H1 (cell line): ENCODE data around the gene AIG1. TPM values are rescaled to one million over a fixed set of nuclear protein-coding genes. Genes with fewer than 3 reads are reported as not detected.

Source experiments
- CTCF ChIA-PET: fragments of 300-600 bp; sonication (Branson Sonifier 250); formaldehyde crosslinking; loops from one replicate; lab custom pipeline; 2021; ENCODE audit not compliant: partially characterized antibody; lab: Charles Lee
- POLR2A ChIA-PET: fragments of 300-600 bp; sonication (Branson Sonifier 250); formaldehyde crosslinking; loops from one replicate; lab custom pipeline; 2021; ENCODE audit warnings: inconsistent platforms; ENCODE audit not compliant: partially characterized antibody; lab: Charles Lee
- DNase-seq, 2 experiments: peaks; one replicate each; pipeline versions ENCODE4 v3.0.0 to v3.0.0-alpha.2; 2010 to 2022; ENCODE audit warnings: low spot score in 2 of 2, low read depth in 1 of 2, mixed read lengths in 1 of 2
- FAIRE-seq: peaks from 2 replicates; lab custom pipeline; 2011; peaks lifted over from hg19 to GRCh38; lab: Jason Lieb, UNC
- H2AFZ ChIP-seq: 2 replicates; pipeline ENCODE4 v1.8.1; 2012; ENCODE audit warnings: low read length, inconsistent platforms
- H2AK5ac ChIP-seq: 2 replicates; pipeline ENCODE4 v1.6.1; 2013; ENCODE audit warnings: low read depth, low read length
- H2BK120ac ChIP-seq: replicated peaks from 2 replicates; pipeline ENCODE3; 2013; ENCODE audit warnings: low read depth, low read length, inconsistent platforms
- H2BK12ac ChIP-seq: 2 replicates; pipeline ENCODE4 v1.6.1; 2013; ENCODE audit warnings: low read depth, low read length
- H2BK15ac ChIP-seq: 2 replicates; pipeline ENCODE4 v1.6.1; 2013; ENCODE audit warnings: low read length
- H2BK20ac ChIP-seq: 2 replicates; pipeline ENCODE4 v1.6.1; 2013; ENCODE audit warnings: low read length
- H2BK5ac ChIP-seq: 2 replicates; pipeline ENCODE4 v1.6.1; 2013; ENCODE audit warnings: low read depth, low read length
- H3K14ac ChIP-seq: 2 replicates; pipeline ENCODE4 v1.6.1; 2013; ENCODE audit warnings: inconsistent platforms; ENCODE audit not compliant: insufficient read length
- H3K18ac ChIP-seq: 2 replicates; pipeline ENCODE4 v1.6.1; 2013; ENCODE audit warnings: low read length; ENCODE audit errors: extremely low read depth
- H3K23ac ChIP-seq: 2 replicates; pipeline ENCODE4 v1.6.1; 2013; ENCODE audit warnings: inconsistent platforms; ENCODE audit not compliant: insufficient read length
- H3K23me2 ChIP-seq: 2 replicates; pipeline ENCODE4 v1.6.1; 2013; ENCODE audit warnings: low read depth, low read length
- H3K27ac ChIP-seq: 2 replicates; pipeline ENCODE4 v1.6.1; 2011; ENCODE audit warnings: low read depth, low read length, inconsistent platforms
- H3K27me3 ChIP-seq, 4 experiments: replicated peaks in 1 of 4; 1 replicate in 1 of 4; 2 replicates in 3 of 4; pipeline versions ENCODE4 v1.6.1 to v1.8.1; 2011 to 2013; ENCODE audit warnings: low read length in 3 of 4, mild to moderate bottlenecking in 3 of 4, inconsistent platforms in 2 of 4, mixed read lengths in 2 of 4, moderate library complexity in 1 of 4; ENCODE audit not compliant: control insufficient read depth in 3 of 4, insufficient read depth in 3 of 4; ENCODE audit errors: extremely low read depth in 1 of 4
- H3K36me3 ChIP-seq, 4 experiments: 2 replicates each; pipeline versions ENCODE4 v1.6.1 to v1.8.1; 2011 to 2013; ENCODE audit warnings: mild to moderate bottlenecking in 4 of 4, low read length in 3 of 4, moderate library complexity in 2 of 4, control low read depth in 1 of 4, inconsistent platforms in 1 of 4; ENCODE audit not compliant: insufficient read depth in 4 of 4, control insufficient read depth in 2 of 4
- H3K4ac ChIP-seq: replicated peaks from 2 replicates; pipeline ENCODE3; 2013; ENCODE audit warnings: low read length, low read depth, mixed read lengths, inconsistent platforms; ENCODE audit not compliant: insufficient read length
- H3K4me1 ChIP-seq, 4 experiments: replicated peaks in 1 of 4; 1 replicate in 1 of 4; 2 replicates in 3 of 4; pipeline versions ENCODE4 v1.6.1 to v1.8.1; 2011 to 2013; ENCODE audit warnings: low read length in 3 of 4, inconsistent platforms in 2 of 4, mixed read lengths in 1 of 4; ENCODE audit not compliant: insufficient read depth in 4 of 4, control insufficient read depth in 3 of 4
- H3K4me2 ChIP-seq, 2 experiments: 2 replicates each; pipeline versions ENCODE4 v1.6.1 to v1.8.1; 2011 to 2013; ENCODE audit warnings: low read depth in 2 of 2, low read length in 2 of 2, control low read depth in 1 of 2, inconsistent platforms in 1 of 2, mild to moderate bottlenecking in 1 of 2; ENCODE audit not compliant: insufficient read depth in 1 of 2
- H3K4me3 ChIP-seq, 4 experiments: fragments of 200-600, 300-600 bp in 1 of 4; sonication (generic), shearing (Covaris generic), sonication (Bioruptor Twin) in 1 of 4; 2 replicates each; pipeline versions ENCODE4 v1.5.1 to v1.8.1; 2011 to 2016; ENCODE audit warnings: low read length in 4 of 4, low read depth in 3 of 4, control low read depth in 2 of 4, inconsistent platforms in 2 of 4, mild to moderate bottlenecking in 2 of 4, mixed read lengths in 1 of 4, moderate library complexity in 1 of 4; ENCODE audit not compliant: insufficient read depth in 2 of 4; ENCODE audit errors: extremely low read depth in 1 of 4
- H3K56ac ChIP-seq: replicated peaks from 2 replicates; pipeline ENCODE3; 2013; ENCODE audit warnings: low read depth, mild to moderate bottlenecking, mixed read lengths, low read length, inconsistent platforms; ENCODE audit not compliant: insufficient read length
- H3K79me1 ChIP-seq: 2 replicates; pipeline ENCODE4 v1.6.1; 2013; ENCODE audit warnings: low read depth, low read length, control low read depth
- H3K79me2 ChIP-seq, 2 experiments: 2 replicates each; pipeline versions ENCODE4 v1.6.1 to v1.8.1; 2012 to 2013; ENCODE audit warnings: low read length in 2 of 2, mild to moderate bottlenecking in 2 of 2, inconsistent platforms in 1 of 2; ENCODE audit not compliant: insufficient read depth in 2 of 2, control insufficient read depth in 1 of 2
- H3K9ac ChIP-seq, 4 experiments: replicated peaks in 1 of 4; 1 replicate in 1 of 4; 2 replicates in 3 of 4; pipeline versions ENCODE4 v1.6.1 to v1.8.1; 2011 to 2013; ENCODE audit warnings: low read depth in 3 of 4, low read length in 3 of 4, control low read depth in 2 of 4, mild to moderate bottlenecking in 2 of 4, moderate library complexity in 2 of 4, inconsistent platforms in 1 of 4; ENCODE audit errors: extremely low read depth in 1 of 4
- H3K9me3 ChIP-seq, 2 experiments: 2 replicates each; pipeline versions ENCODE4 v1.6.1 to v1.8.1; 2012 to 2013; ENCODE audit warnings: mild to moderate bottlenecking in 2 of 2, moderate library complexity in 2 of 2, control low read depth in 1 of 2, inconsistent platforms in 1 of 2, low read depth in 1 of 2, low read length in 1 of 2, mixed read lengths in 1 of 2; ENCODE audit not compliant: insufficient read depth in 2 of 2
- H4K20me1 ChIP-seq, 2 experiments: replicated peaks in 1 of 2; 2 replicates each; pipeline versions ENCODE3 to v1.8.1; 2011 to 2013; ENCODE audit warnings: inconsistent platforms in 2 of 2, low read length in 2 of 2, mild to moderate bottlenecking in 1 of 2; ENCODE audit not compliant: insufficient read depth in 2 of 2, control insufficient read depth in 1 of 2
- H4K5ac ChIP-seq: 2 replicates; pipeline ENCODE4 v1.6.1; 2013; ENCODE audit warnings: low read length, low read depth, mixed read lengths, inconsistent platforms; ENCODE audit not compliant: insufficient read length
- H4K8ac ChIP-seq: 2 replicates; pipeline ENCODE4 v1.8.0; 2013; ENCODE audit warnings: mild to moderate bottlenecking, moderate library complexity, low read length, inconsistent platforms; ENCODE audit not compliant: insufficient read depth; ENCODE audit errors: extremely low read depth
- H4K91ac ChIP-seq: replicated peaks from 2 replicates; pipeline ENCODE3; 2013; ENCODE audit warnings: low read length, mixed read lengths, inconsistent platforms; ENCODE audit not compliant: insufficient read length
- ASH2L ChIP-seq: fragments of 200-600, 300-600 bp; sonication (generic); IDR thresholded peaks from one replicate; pipeline ENCODE4 v1.7.1; 2017; ENCODE audit warnings: low read length
- BACH1 ChIP-seq: IDR thresholded peaks from 2 replicates; pipeline ENCODE4 v1.6.1; 2012; ENCODE audit warnings: low read length, improper control_type of control experiment
- EP300 ChIP-seq, 2 experiments: IDR thresholded peaks; 1 replicate in 1 of 2; 2 replicates in 1 of 2; pipeline ENCODE4 v1.6.1; 2011 to 2012; ENCODE audit warnings: low read depth in 2 of 2, low read length in 2 of 2, mild to moderate bottlenecking in 2 of 2, borderline replicate concordance in 1 of 2, inconsistent platforms in 1 of 2, moderate library complexity in 1 of 2
- FOSL1 ChIP-seq: IDR thresholded peaks from 2 replicates; pipeline ENCODE4 v1.6.1; 2011; ENCODE audit warnings: mild to moderate bottlenecking, low read depth, low read length, moderate library complexity; ENCODE audit not compliant: insufficient read depth
- GABPA ChIP-seq: IDR thresholded peaks from 2 replicates; pipeline ENCODE4 v1.6.1; 2011; ENCODE audit warnings: mild to moderate bottlenecking, low read length, moderate library complexity, borderline replicate concordance; ENCODE audit not compliant: insufficient read depth
- JUN ChIP-seq: IDR thresholded peaks from 2 replicates; pipeline ENCODE4 v1.6.1; 2011; ENCODE audit warnings: low read depth, mild to moderate bottlenecking, improper control_type of control experiment, low read length
- PHF8 ChIP-seq: fragments of 200-600 bp; sonication (generic); conservative IDR thresholded peaks from 2 replicates; pipeline ENCODE4 v1.7.1; 2012; ENCODE audit warnings: low read depth, mild to moderate bottlenecking, inconsistent platforms, low read length, moderate library complexity
- POLR2AphosphoS5 ChIP-seq: IDR thresholded peaks from 2 replicates; pipeline ENCODE4 v1.6.1; 2011; ENCODE audit warnings: low read depth, low read length
- RFX5 ChIP-seq: IDR thresholded peaks from 2 replicates; pipeline ENCODE4 v1.6.1; 2011; ENCODE audit warnings: low read depth, low read length, improper control_type of control experiment, borderline replicate concordance
- RNF2 ChIP-seq: fragments of 200-900, 300-1000 bp; sonication (generic); IDR thresholded peaks from 2 replicates; pipeline ENCODE4 v1.7.1; 2016; ENCODE audit warnings: borderline replicate concordance, low read depth, mild to moderate bottlenecking, antibody characterized with exemption, low read length; ENCODE audit not compliant: poor library complexity, severe bottlenecking; ENCODE audit errors: missing control alignments
- SIRT6 ChIP-seq: IDR thresholded peaks from one replicate; pipeline ENCODE4 v1.7.1; 2012; ENCODE audit warnings: low read length, inconsistent platforms
- SP4 ChIP-seq: IDR thresholded peaks from 2 replicates; pipeline ENCODE4 v1.6.1; 2012; ENCODE audit warnings: low read length, inconsistent platforms
- SRF ChIP-seq: IDR thresholded peaks from 2 replicates; pipeline ENCODE4 v1.6.1; 2011; ENCODE audit warnings: mild to moderate bottlenecking, low read depth, low read length, moderate library complexity
- TAF1 ChIP-seq: IDR thresholded peaks from 2 replicates; pipeline ENCODE4 v1.6.1; 2011; ENCODE audit warnings: mild to moderate bottlenecking, low read depth, low read length
- WGBS, 2 experiments: shearing (Covaris generic) in 1 of 2; methylation state at CpG; one replicate each; pipeline versions ENCODE4 v1.1.6 to v1.1.7; 2013 to 2015; ENCODE audit warnings: low lambda C conversion rate in 2 of 2, mixed read lengths in 2 of 2, inconsistent platforms in 1 of 2, low coverage in 1 of 2, missing lambda C conversion rate in 1 of 2; ENCODE audit not compliant: insufficient replicate concordance in 2 of 2, insufficient coverage in 1 of 2, insufficient read length in 1 of 2; ENCODE audit errors: extremely low coverage in 1 of 2, missing lambda C conversion rate in 1 of 2; 5-methylcytosine and 5-hydroxymethylcytosine counted together
- polyA plus RNA-seq, 7 experiments: library from polyadenylated mRNA; depleted of rRNA in 3 of 7; stranded (reverse) in 5 of 7; unstranded in 2 of 7; fragments of >200 nt in 5 of 7; fragments of 200-250 nt in 2 of 7; gene quantifications; 1 replicate in 5 of 7; 2 replicates in 1 of 7; 4 replicates in 1 of 7; pipeline versions ENCODE4 v1.2.1 to v1.2.3, GENCODE V29; 2011 to 2013; ENCODE audit warnings: missing spikeins in 2 of 7, mixed read lengths in 2 of 7
- total RNA-seq: library from RNA; stranded (reverse); fragmentation: NEBNext Ultra II Directional; extraction: Animal tissue kit (Norgen Biotek cat#: 25700); gene quantifications from 2 replicates; pipeline ENCODE4 v1.2.1, GENCODE V29; 2021

Gene AIG1
- total and polyA plus RNA-seq, 2 of the 8 experiments (the other 6 are each of a cell fraction or from before 2014, with no cell fraction given) = 56.6 to 58.4 TPM

- no peak for FAIRE-seq
- no peaks in the 10 kb centered on the region for H4K20me1 ChIP-seq
- no peaks in the 10 kb centered on the region for H3K4me1 ChIP-seq
- H2AK5ac ChIP-seq = no peak overlapping the region
- no peak overlapping the region for H2BK120ac ChIP-seq
- H2BK5ac ChIP-seq = no peak overlapping the region
- H3K79me1 ChIP-seq = no peaks in the 10 kb centered on the region
- WGBS, 2 experiments = 90% methylated on average over 4 of the region's 4 CpGs; no CpG with 5 or more reads in 1 of the 2 experiments
- H3K79me2 ChIP-seq = no peaks in the 10 kb centered on the region
- no peak overlapping the region for H3K9ac ChIP-seq
- H4K5ac ChIP-seq = no peak overlapping the region
- no peaks in the 10 kb centered on the region for H3K9me3 ChIP-seq
- H3K27ac ChIP-seq = no peak overlapping the region
- no peak overlapping the region for H3K4me2 ChIP-seq
- TF ChIP-seq ASH2L (no peak), GABPA (no peak), BACH1 (no peak), EP300 (IDR thresholded peaks at IDR 0.05; ENCODE audit: borderline replicate concordance in 1 of 2, low read depth in 2 of 2, low read length in 2 of 2) (no peak), SRF (no peak), TAF1 (no peak), RNF2 (no peak), FOSL1 (no peak), JUN (no peak), PHF8 (no peak), POLR2AphosphoS5 (no peak), RFX5 (no peak), SP4 (no peak), SIRT6 (no peak)
- H3K4ac ChIP-seq = no peak overlapping the region
- no peak overlapping the region for H2BK20ac ChIP-seq
- H2AFZ ChIP-seq = no peak overlapping the region
- H3K27me3 ChIP-seq = no peaks in the 10 kb centered on the region
- ChIA-PET POLR2A (no interaction called here), CTCF (interaction anchor here (0.8 kb wide), 1 partner anchor 12 kb away, joined by 3 read pairs; no protein-coding TSS in a partner anchor)
- no peak overlapping the region for H3K14ac ChIP-seq
- no peak overlapping the region for H2BK12ac ChIP-seq
- H3K18ac ChIP-seq = no peak overlapping the region
- H3K23me2 ChIP-seq = no peaks in the 10 kb centered on the region
- H4K91ac ChIP-seq = no peak overlapping the region
- H3K23ac ChIP-seq = no peak overlapping the region
- H3K56ac ChIP-seq = no peak overlapping the region
- H2BK15ac ChIP-seq = no peak overlapping the region
- H3K4me3 ChIP-seq = no peak overlapping the region
- no peaks in the 10 kb centered on the region for H3K36me3 ChIP-seq
- no peak for DNase-seq
- no peak overlapping the region for H4K8ac ChIP-seq
These were observed 50.8 kb downstream of the AIG1 start for GRCh38 chr6:143111443-143111842.
